GM13976 (cell line): ENCODE data around the gene GPC5.

Source experiments
- DNase-seq: peaks from one replicate; pipeline ENCODE4 v3.0.0; 2012; ENCODE audit warnings: low spot score
- in situ Hi-C: fragments of 300-500 bp; cut with MboI; formaldehyde crosslinking; loops from one replicate; pipeline ENCODE4 v1.12.0; 2022; ENCODE audit warnings: low sequenced_read_pairs, mixed read lengths, inconsistent platforms; ENCODE audit not compliant: unreplicated experiment
- TF ChIP-seq, protein P1 (sequence below): IDR thresholded peaks from 2 replicates; pipeline ENCODE4 v1.5.1; 2012; ENCODE audit warnings: borderline replicate concordance, mild to moderate bottlenecking; ENCODE audit not compliant: insufficient read depth; ENCODE audit errors: extremely low read depth, missing control alignments, control extremely low read depth

GPC5 gene

DNA sequence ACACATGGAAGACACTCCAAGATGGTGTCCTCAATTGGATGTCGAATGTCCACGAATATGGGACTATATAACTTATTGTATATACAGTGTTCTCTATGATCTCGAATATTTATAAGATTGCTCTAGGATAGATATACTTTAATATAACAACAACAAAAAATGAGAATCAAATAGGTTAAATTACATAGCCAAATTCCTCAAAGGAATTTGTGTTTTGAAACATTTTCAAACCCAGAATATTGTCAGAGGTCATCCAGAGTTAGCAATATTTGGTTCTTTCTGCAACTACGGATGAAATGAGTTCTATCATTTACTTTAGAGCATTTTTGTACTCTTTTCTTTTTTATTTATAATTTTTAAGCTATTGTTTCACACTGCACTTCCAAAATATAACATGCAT lies 857.8 kb downstream of the GPC5 start:
- in situ Hi-C loops: no loop called here
- TF ChIP-seq, protein P1, sequence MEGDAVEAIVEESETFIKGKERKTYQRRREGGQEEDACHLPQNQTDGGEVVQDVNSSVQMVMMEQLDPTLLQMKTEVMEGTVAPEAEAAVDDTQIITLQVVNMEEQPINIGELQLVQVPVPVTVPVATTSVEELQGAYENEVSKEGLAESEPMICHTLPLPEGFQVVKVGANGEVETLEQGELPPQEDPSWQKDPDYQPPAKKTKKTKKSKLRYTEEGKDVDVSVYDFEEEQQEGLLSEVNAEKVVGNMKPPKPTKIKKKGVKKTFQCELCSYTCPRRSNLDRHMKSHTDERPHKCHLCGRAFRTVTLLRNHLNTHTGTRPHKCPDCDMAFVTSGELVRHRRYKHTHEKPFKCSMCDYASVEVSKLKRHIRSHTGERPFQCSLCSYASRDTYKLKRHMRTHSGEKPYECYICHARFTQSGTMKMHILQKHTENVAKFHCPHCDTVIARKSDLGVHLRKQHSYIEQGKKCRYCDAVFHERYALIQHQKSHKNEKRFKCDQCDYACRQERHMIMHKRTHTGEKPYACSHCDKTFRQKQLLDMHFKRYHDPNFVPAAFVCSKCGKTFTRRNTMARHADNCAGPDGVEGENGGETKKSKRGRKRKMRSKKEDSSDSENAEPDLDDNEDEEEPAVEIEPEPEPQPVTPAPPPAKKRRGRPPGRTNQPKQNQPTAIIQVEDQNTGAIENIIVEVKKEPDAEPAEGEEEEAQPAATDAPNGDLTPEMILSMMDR: no peak
- no peak for DNase-seq

GRCh38 chr13:92259046-92259445 lies 860.6 kb downstream of the GPC5 start:
- in situ Hi-C loops: no loop called here
- TF ChIP-seq, protein P1: no peak
- no peak for DNase-seq

- DNase-seq: no peak
- TF ChIP-seq, protein P1: no peak
- in situ Hi-C loops: no loop called here
These were observed 861.1 kb downstream of the GPC5 start for GRCh38 chr13:92259523-92259922.

DNA sequence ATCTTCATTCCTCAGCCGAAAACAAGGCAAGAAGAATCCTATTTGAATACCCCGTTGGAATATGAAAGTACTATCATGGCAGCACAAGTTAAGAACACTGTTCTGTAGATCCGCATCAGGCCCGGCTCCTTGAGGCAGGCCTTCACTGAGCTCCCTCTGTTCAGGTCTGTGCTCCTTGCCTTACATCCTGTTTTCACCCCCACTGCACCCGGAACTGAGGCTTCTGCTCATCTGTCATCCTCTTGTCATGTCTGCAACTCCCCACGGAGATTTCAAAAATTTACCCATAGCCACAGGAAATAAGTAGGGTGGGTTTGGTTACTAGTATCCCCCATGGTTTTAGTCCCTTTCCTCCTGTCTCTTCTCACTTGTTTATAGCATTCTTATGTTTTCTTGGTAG lies 861.9 kb downstream of the GPC5 start:
- TF ChIP-seq, protein P1: no peak
- in situ Hi-C loops: no loop called here
- DNase-seq: no peak

DNA sequence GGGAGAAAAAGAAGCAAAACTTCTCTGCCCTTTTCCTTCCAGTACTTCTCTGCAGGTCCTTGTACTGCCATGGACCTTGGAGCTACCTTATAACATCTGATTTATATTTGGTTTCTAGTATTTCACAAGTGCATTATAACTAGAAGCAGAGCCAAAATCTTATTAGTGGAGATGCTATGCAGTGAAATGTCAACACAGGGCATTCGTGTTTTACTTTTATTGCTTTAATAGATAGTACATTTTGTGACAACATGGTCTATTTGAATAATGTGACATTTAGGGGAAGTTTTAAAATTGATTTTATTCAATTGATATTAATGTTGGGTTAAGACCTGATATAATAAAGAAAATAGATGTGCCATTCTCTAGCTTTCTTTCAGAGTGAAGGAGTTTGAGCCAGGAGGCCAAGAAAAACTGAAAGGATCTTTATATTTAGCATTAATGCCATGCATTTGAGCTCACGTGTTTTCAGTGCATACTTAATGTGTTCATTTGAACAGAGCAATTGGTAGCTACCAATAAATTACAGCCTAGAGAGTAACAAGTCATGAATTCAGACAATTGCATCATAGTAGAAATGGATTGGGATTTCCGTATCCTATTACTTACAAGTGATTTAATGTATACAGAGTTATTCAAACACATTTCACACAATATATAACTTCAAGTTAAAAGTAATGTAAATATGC lies 863.8 kb downstream of the GPC5 start:
- in situ Hi-C loops: no loop called here
- TF ChIP-seq, protein P1: no peak

DNA sequence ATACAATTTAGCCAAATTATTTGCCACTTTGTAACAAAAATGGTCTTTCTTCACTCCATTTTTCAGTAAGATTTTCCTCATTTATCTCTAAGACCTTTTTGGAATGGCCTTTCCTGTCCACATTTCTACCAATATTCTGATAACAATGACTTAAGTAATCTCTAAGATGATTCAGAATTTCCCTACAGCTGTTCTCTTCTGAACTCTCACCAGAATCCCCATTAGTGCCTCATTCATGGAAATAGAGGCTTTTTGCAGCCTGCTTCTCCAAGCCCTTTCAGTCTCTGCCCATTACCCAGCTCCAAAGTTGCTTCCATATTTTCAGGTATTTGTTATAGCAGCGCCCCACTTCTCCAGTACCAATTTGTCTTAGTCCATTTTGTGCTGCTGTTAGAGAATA lies 867.0 kb downstream of the GPC5 start:
- in situ Hi-C loops: no loop called here
- DNase-seq: no peak
- TF ChIP-seq, protein P1: no peak

More for the DNA sequence above, 863.8 kb downstream of the GPC5 start:
- DNase-seq: no peak
